Mammary epithelial cell (primary cell): ENCODE measurements around the gene TKTL1.
"Not testable (repeated sequence)": the region's sequence is repeated elsewhere in the genome, so short reads cannot be mapped to it uniquely, and the experiment has no call there.

Experiments used
- EZH2 ChIP-seq: IDR thresholded peaks from 2 replicates; pipeline ENCODE4 v1.6.1; 2012; ENCODE audit warnings: low read length, inconsistent platforms, borderline replicate concordance
- TF ChIP-seq, protein P1 (sequence below), 2 donors: IDR thresholded peaks in 1 of 2; conservative IDR thresholded peaks in 1 of 2; 2 replicates each; pipeline ENCODE4 v1.5.1; 2011 to 2012; ENCODE audit warnings: inconsistent platforms in 2 of 2, low read length in 2 of 2, mild to moderate bottlenecking in 2 of 2, control low read depth in 1 of 2, low read depth in 1 of 2; ENCODE audit not compliant: insufficient read depth in 1 of 2; ENCODE audit errors: extremely low read depth in 1 of 2

DNA sequence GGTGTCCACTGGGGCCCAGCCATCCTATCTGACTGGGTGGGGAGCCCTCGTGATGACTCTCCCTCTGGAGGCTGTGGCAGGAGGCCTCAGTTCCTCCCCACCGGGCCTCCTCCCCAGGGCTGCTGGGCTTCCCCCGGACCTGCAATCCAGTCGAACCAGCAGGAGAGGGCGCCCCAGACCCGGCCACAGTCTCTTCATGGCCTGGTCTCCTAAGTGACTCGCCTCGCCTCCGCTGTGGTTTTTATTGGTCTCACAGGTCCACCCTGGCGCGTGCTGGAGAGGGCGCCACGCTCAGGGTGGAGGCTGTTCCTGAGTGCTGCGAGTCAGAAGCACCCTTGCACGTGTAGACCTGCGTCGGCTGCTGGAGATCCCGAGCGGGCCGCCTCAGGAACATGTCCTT, 48.0 kb downstream of the TKTL1 start:
- TF ChIP-seq, protein P1, sequence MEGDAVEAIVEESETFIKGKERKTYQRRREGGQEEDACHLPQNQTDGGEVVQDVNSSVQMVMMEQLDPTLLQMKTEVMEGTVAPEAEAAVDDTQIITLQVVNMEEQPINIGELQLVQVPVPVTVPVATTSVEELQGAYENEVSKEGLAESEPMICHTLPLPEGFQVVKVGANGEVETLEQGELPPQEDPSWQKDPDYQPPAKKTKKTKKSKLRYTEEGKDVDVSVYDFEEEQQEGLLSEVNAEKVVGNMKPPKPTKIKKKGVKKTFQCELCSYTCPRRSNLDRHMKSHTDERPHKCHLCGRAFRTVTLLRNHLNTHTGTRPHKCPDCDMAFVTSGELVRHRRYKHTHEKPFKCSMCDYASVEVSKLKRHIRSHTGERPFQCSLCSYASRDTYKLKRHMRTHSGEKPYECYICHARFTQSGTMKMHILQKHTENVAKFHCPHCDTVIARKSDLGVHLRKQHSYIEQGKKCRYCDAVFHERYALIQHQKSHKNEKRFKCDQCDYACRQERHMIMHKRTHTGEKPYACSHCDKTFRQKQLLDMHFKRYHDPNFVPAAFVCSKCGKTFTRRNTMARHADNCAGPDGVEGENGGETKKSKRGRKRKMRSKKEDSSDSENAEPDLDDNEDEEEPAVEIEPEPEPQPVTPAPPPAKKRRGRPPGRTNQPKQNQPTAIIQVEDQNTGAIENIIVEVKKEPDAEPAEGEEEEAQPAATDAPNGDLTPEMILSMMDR (conservative IDR thresholded peaks at IDR 0.05 in 1 of 2, IDR thresholded peaks at IDR 0.05 in 1 of 2; ENCODE audit: extremely low read depth in 1 of 2, insufficient read depth in 1 of 2, low read depth in 1 of 2, low read length in 2 of 2), result not testable (repeated sequence)
- TF ChIP-seq EZH2, result not testable (repeated sequence)
